ENCODE data around the gene NEO1.

The NEO1 gene

DNA sequence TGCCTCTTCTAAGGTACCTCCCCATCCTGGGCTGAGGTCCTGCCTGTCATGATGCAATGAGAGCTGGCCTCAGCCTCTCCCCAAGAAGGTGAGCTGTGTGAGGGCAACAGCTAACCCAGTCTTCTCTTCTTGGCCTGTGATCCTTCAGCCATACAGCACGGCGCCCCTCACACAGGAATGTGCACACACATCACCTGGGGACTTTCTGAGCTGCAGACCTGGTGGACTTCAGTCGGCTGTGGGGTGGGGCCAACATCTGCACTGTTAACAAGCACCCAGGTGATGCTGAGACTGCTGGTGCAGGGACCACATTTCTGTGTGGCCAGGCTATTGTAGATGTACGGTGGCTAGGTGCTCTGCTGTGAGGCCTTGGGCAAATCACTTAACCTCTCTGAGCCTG is 302.0 kb downstream of the NEO1 start:
- no peak for DNase-seq (ENCODE audit: low read depth)

All from stimulated activated CD8-positive, alpha-beta memory T cell treated with anti-CD3 and anti-CD28 coated beads, Interleukin-15, amount 100 ng/mL, for 24 hours (primary cell).